ENCODE data around the gene HDAC1.

DNA sequence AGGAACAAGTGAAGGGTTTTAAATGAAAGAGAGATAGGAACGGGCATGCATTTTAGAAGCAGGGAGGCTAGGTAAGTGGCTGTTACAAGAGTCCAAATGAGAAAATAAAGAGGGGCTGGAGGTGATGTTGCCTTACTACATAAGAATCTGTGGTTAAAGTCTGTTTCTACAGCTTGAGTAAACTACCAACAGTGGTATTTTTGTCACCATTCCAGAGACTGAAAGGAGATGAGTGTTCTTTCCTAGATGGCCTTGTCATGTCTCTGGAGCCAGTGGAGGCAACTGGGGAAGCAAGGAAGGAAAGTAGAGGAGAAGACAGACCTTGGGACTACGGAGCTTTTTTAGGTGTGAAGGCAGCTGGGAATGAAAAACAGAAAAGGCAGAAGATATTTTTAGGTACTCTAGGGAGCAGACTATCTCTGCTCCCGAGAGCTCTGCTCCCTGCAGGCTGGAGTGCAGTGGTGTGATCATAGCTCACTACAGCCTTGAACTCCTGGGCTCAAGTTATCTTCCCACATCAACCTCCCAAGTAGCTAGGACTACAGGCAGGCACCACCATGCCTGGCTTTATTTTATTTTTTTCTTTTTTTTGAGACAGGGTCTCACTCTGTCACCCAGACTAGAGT is 12.2 kb downstream of the HDAC1 start:
- TF ChIP-seq, protein P1, sequence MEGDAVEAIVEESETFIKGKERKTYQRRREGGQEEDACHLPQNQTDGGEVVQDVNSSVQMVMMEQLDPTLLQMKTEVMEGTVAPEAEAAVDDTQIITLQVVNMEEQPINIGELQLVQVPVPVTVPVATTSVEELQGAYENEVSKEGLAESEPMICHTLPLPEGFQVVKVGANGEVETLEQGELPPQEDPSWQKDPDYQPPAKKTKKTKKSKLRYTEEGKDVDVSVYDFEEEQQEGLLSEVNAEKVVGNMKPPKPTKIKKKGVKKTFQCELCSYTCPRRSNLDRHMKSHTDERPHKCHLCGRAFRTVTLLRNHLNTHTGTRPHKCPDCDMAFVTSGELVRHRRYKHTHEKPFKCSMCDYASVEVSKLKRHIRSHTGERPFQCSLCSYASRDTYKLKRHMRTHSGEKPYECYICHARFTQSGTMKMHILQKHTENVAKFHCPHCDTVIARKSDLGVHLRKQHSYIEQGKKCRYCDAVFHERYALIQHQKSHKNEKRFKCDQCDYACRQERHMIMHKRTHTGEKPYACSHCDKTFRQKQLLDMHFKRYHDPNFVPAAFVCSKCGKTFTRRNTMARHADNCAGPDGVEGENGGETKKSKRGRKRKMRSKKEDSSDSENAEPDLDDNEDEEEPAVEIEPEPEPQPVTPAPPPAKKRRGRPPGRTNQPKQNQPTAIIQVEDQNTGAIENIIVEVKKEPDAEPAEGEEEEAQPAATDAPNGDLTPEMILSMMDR (IDR thresholded peaks at IDR 0.05; ENCODE audit: low read depth, low read length, poor library complexity, severe bottlenecking) = no peak
- no peak for TF ChIP-seq EZH2phosphoT487 (IDR thresholded peaks at IDR 0.05; ENCODE audit: borderline replicate concordance, low read length)
